IPS DF 4.7 (cell line): Measurements from ENCODE around the gene TBC1D24.
"Not testable (repeated sequence)": the region's sequence is repeated elsewhere in the genome, so short reads cannot be mapped to it uniquely, and the experiment has no call there.

ENCODE experiments used
- DNase-seq: peaks from one replicate; pipeline ENCODE4 v3.0.0-alpha.2; 2013; ENCODE audit warnings: low spot score; ENCODE audit errors: extremely low read depth

The TBC1D24 gene

DNA sequence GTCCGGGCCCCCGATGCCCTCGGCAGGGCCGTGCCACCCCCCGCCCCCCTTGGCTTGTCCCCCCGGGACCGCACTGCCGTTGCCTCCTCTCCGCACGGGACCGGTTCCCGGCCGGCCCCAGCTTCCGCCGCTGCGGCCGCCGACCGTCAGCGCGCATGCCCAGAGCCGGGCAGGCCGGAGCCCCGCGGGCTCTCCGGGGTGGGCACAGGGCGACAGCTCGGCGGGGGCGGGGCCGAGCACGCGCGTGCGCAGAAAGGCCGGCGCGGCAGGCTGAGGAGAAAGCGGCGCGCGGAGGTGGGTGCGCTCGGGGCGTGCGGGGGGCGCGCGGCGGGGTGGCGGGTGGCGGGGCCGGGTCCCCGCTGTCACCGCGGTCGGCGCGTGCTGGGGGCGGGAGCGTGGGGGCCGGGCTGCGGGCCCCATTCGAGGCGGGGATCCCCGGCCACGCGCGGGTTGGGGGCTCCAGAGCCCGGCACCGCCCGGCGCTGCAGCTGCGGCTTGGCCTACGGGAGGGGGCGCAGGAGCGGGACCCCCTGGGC lies at the start of gene TBC1D24:
Gene TBC1D24, plus strand, starts transcription at position 251 of the 536 bp plus-strand sequence. CDS start 21,022 bp downstream, outside the sequence.
- no peak for DNase-seq

DNA sequence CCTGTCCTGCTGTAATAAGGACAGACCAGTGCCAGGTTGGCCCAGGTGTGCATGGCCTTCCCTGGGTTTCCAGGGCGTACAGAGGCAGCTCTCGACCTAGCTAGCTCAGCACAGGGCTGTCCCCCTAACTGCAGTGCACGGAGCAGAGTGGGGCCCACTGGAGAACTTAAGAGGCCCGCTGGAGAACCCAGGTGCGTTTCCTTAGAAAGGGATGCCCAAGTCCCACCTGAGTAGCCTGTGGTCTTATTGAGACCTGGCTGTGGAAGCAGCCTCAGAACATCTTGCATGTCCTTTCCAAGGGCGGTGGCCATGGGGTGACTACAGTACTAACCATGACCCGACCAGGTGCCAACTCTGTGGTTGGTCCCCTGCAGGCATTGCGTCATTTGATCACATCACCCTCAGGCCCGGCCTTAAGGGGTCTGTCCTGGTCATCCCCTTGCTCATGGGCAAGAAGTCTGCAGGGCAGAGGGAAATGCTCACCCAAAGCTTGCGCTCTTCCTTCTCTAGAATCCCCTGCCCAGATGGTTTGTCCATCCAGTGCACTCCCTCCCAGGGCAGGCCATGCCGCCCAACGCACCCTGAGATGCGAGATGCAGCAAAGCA lies 49.0 kb upstream of the TBC1D24 start:
- no peak for DNase-seq

DNA sequence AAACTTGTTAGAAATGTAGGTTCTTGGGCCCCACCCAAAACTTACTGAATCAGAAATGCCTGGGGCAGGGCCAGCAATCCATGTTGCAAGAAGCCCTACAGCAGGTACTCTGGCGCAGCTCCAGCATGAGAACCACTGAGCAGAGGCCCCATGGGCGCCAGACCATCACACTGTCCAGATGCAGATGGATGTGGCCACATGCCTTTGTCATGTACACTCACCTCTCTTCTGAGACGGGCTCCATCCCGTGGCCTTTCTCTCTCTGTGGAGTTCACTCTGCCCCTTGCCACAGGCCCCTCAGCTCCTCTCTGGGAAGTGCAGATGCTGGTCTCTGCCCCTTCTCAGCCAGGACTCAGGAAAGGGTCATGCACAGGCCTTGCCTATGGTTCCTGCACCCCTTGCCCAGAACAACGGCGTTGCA lies 48.0 kb upstream of the TBC1D24 start:
- DNase-seq: no peak

DNA sequence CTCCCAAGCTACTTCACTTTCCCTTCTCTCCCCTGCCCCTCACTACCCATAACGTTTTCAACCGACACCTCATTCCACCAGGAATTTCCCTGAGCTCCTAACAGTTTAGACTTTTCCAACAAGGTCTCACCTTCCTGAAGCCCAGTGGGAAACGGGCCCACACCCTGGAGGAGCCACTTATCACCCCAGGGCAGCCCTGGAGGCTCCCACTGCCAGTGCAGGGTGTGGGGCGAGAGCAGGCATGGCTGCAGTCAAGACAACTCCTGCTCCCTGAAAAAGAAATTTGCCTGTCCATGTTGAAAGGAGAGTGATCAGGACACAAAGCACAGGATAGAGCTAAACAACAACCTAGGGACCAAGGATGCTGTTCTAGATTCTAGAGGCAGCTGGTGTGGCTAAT lies 47.4 kb upstream of the TBC1D24 start:
- no peak for DNase-seq

GRCh38 chr16:2428051-2428783 lies 46.7 kb upstream of the TBC1D24 start:
- no peak for DNase-seq

GRCh38 chr16:2428784-2429033 lies 46.2 kb upstream of the TBC1D24 start:
- no peak for DNase-seq

DNA sequence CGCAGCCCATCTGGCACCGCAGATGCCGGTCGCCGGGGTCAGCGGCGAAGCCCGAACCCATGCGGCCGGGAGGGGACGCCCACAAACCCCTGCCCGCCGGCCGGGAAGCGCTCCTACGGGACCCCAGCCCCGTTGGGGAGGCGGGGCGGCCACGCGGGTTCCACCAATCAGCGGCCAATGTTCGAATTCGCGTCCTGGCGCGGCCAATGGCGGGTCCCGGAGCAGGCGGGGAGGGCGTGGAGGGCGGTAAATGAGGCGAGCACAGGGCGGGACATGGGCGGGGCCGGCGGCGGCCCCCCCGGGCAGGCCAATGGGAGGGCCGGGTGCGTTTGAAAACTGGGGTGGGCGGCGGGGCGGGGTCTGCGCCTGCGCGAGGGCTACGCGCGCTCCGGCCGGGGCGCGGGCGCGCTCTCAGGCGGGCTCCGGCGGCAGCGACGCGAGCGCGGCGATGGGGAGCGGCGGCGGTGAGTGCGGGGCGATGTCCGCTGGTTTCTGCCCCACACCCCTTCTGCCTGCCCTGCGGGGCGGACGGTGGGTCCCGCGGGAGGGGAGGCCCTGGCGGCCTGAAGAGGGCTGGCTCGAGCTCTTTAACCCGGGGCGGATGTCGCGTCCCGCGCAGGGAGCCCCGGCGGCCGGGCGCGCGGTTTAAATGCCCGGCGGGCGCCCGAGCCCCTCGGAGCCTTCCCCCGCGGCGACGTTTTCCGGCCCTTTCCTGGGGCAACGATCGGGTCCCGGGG lies 45.7 kb upstream of the TBC1D24 start, which contains the start of gene CCNF:
Gene CCNF, plus strand, starts transcription at position 414 of the 737 bp plus-strand sequence. Its CDS starts 35 bp downstream, at position 449.
- DNase-seq: peak; percentile 71

DNA sequence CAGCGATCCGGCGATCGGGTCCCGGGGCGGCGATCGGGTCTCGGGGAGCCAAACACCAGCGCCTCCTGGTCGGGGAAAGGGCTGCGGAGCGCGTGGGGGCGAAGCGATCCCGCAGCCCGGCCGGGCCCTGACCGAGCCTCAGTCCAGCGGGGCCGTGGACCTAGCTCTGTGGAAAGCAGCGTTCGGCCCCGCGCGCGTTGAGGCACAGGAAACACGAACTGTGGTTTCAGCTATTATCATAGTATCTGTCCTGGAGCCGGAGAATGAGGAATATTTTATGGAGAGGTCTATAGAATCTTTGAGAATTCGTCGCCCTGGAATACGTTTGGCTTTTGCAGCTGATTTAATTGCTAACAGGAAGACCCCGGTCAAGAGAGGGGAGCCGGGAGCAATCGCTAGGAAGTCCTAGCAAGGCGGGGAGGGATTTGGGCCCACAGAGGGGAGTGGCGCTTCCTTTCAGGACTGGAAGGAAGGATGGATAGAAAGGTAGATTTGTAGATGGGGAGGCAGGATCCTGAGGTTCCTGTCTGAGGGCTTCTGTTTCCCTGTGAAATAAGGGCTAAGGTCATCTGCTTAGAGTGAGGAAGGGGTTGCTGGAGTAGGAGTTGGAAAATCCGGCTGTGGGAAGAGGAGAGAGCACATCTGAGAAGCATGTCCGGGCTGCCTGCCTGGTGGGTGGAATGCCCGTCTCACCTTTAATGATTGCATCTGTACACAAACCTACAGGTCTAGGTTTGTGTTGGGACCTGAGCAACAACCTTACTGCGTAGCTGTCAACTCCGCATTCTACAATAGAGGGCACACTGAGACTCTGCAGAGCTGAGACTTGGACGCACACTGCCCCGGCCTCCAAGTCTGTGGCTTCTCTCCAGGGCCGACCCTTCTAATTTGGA lies 44.9 kb upstream of the TBC1D24 start:
- no peak for DNase-seq

DNA sequence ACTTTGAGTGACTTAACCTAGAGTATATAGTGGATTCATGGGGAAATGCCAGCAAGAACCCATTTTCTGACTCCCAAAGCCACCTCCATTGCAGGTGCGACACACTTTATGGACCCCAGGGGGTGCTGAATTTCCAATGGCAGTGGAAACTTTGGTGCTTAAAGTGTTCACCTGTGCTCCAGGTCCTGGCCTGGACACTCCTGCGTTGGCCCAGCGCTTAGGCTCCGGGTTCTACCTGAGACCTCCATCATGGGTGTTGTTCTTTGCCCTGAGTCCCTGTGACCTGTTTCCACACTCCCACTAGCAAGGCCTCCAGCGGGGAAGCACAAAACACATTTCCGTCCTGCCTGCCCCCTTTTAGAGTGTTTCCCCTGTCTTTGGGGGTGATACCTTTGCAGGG lies 42.6 kb upstream of the TBC1D24 start:
- DNase-seq: no peak

- DNase-seq: no peak
These were observed 42.0 kb upstream of the TBC1D24 start for GRCh38 chr16:2432801-2433505.

DNA sequence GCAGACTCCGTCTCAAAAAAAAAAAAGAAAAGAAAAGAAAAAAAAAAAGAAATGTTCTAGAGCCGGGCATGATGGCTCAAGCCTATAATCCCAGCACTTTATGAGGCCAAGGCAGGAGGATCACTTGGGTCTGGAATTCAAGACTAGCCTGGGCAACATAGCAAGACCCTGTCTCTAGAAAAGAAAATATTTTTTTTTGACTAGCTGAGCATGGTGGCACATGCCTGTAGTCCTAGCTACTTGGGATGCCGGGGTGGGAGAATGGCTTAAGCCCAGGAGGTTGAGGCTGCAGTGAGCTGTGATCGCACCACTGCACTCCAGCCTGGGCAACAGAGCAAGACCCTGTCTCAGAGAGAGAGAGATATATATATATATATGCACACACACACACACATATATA lies 39.7 kb upstream of the TBC1D24 start:
- not testable (repeated sequence) for DNase-seq

DNA sequence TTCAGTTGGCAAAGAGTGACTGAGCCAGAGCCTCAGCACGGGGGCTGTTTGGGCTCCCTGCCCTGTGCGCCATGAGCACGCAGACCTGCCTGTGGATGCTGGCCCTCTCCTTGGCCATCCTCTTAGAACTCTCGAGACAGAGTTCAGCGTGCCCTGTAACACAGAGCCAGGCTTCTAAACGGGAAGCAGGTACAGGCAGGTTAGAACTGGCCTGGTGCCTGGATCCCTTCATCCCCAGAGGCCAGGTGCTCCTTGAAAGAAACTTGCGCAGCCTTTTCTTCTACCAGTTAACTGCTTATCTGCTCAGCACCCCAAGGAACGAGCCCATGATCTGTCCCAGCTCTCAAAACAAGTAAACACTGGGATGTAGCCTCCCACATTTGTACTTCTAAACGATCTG lies 38.8 kb upstream of the TBC1D24 start:
- DNase-seq: no peak

DNA sequence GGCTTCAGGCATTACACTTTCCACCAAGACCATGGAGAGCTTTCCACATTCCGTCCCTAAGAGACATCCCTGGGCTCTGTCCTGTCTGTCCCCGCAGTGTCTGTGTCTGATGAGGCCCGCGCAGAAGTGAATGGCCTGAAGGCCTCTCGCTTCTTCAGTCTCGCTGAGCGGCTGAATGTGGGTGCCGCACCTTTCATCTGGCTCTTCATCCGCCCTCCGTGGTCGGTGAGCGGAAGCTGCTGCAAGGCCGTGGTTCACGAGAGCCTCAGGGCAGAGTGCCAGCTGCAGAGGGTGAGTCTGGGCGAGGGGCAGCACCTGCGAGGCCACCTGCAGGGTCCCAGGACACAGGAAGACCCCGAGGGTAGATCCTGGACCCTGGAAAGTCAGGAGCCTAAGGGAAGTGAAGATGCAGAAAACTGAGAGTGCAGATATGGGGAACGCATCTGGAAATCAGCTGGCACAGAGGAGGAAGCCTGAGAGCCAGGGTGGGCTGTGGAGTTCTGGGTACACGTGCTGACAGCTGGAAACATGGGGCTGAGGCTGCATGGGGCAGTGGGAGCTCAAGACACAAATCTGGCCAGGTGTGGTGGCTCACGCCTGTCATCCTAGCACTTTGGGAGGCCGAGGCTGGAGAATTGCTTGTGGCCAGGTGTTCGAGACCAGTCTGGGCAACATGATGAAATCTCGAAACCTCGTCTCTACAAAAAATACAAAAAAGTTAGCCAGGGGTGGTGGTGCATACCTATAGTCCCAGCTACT lies 37.7 kb upstream of the TBC1D24 start:
- DNase-seq: no peak

- DNase-seq: no peak
These were observed 36.8 kb upstream of the TBC1D24 start for GRCh38 chr16:2438121-2438520.

GRCh38 chr16:2439598-2439997 lies 35.3 kb upstream of the TBC1D24 start:
- DNase-seq: no peak

DNA sequence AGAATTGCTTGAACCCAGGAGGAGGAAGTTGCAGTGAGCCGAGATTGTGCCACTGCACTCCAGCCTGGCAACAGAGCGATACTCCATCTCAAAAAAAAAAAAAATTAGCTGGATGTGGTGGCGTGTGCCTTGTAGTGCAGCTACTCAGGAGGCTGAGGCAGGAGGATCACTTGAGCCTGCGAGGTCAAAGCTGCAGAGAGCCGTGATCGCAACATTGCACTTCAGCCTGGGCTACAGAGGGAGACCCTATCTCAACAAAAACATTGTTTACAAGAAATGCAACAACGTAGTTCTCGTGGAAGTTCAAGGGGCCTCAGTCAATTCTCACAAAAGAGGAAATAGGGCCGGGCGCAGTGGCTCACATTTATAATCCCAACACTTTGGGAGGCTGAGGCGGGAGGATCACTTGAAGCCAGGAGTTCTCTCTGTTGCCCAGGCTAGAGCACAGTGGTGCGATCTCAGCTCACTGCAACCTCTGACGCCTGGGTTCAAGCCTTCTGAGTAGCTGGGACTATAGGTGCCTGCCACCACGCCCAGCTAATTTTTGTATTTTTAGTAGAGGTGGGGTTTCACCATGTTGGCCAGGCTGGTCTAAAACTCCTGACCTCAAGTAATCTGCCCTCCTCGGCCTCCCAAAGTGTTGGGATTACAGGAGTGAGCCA lies 33.7 kb upstream of the TBC1D24 start:
- DNase-seq: not testable (repeated sequence)

DNA sequence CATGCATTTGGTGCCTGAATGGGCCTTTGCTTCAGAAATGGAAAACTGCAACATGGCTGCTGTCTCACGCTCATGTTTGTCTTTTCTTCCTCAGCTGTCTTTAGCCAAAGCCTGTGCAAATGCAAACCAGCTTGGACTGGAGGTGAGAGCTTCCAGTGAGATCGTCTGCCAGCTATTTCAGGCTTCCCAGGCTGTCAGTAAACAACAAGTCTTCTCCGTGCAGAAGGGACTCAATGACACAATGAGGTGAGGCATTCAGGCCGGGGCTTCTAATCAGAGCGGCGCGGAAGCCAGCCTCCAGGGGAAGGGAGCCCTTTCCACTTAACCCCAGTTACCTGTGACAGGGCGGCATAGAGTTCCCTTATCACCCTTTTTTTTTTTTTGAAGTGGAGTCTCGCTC lies 31.4 kb upstream of the TBC1D24 start:
- no peak for DNase-seq

- DNase-seq: no peak
These were observed 26.9 kb upstream of the TBC1D24 start for GRCh38 chr16:2447920-2448583.

DNA sequence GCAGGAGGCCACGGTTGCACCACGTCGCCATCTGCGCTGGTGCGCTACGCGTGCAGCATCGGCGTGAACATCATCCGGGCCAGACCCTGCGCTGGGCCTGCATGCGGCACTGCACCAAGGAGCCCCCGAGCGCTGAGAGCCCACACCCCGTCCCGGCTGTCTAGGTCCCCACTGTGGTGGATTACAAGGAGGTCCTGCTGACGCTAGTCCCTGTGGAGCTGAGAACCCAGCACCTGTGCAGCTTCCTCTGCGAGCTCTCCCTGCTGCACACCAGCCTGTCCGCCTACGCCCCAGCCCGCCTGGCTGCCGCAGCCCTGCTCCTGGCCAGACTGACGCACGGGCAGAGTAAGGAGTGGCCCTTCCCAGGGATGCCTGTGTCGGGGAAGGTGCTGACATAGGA lies 25.8 kb upstream of the TBC1D24 start:
- DNase-seq: no peak
